GM12892 (cell line): ENCODE results near the gene NACAD.

Experiments
- POLR2A ChIP-seq: IDR thresholded peaks from 2 replicates; pipeline ENCODE4 v1.6.1; 2011; ENCODE audit warnings: low read depth, low read length, control low read depth
- POLR2AphosphoS5 ChIP-seq: IDR thresholded peaks from 2 replicates; pipeline ENCODE4 v1.6.1; 2011; ENCODE audit warnings: low read depth, low read length, control low read depth
- TAF1 ChIP-seq: IDR thresholded peaks from 2 replicates; pipeline ENCODE4 v1.6.1; 2011; ENCODE audit warnings: low read depth, mild to moderate bottlenecking, control low read depth, low read length, borderline replicate concordance

- TF ChIP-seq POLR2A (no peak), POLR2AphosphoS5 (no peak), TAF1 (no peak)
These were observed 1.2 kb downstream of the NACAD start for GRCh38 chr7:45087301-45088145.
